A549 (cell line): ENCODE measurements around the gene ARHGEF16.

ENCODE experiments used
- TF ChIP-seq, protein P1 (sequence below): IDR thresholded peaks from 2 replicates; pipeline ENCODE4 v1.6.1; 2012
- TF ChIP-seq, protein P2 (sequence below): fragments of 200-600 bp; sonication (generic); IDR thresholded peaks from 2 replicates; pipeline ENCODE4 v1.6.1; 2016; ENCODE audit warnings: antibody characterized with exemption, mild to moderate bottlenecking, moderate library complexity

GRCh38 chr1:3510136-3510955, 55.9 kb downstream of the ARHGEF16 start:
- TF ChIP-seq, protein P1, sequence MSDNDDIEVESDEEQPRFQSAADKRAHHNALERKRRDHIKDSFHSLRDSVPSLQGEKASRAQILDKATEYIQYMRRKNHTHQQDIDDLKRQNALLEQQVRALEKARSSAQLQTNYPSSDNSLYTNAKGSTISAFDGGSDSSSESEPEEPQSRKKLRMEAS: no peak
- TF ChIP-seq, protein P2, sequence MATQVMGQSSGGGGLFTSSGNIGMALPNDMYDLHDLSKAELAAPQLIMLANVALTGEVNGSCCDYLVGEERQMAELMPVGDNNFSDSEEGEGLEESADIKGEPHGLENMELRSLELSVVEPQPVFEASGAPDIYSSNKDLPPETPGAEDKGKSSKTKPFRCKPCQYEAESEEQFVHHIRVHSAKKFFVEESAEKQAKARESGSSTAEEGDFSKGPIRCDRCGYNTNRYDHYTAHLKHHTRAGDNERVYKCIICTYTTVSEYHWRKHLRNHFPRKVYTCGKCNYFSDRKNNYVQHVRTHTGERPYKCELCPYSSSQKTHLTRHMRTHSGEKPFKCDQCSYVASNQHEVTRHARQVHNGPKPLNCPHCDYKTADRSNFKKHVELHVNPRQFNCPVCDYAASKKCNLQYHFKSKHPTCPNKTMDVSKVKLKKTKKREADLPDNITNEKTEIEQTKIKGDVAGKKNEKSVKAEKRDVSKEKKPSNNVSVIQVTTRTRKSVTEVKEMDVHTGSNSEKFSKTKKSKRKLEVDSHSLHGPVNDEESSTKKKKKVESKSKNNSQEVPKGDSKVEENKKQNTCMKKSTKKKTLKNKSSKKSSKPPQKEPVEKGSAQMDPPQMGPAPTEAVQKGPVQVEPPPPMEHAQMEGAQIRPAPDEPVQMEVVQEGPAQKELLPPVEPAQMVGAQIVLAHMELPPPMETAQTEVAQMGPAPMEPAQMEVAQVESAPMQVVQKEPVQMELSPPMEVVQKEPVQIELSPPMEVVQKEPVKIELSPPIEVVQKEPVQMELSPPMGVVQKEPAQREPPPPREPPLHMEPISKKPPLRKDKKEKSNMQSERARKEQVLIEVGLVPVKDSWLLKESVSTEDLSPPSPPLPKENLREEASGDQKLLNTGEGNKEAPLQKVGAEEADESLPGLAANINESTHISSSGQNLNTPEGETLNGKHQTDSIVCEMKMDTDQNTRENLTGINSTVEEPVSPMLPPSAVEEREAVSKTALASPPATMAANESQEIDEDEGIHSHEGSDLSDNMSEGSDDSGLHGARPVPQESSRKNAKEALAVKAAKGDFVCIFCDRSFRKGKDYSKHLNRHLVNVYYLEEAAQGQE: no peak
